Cardiac fibroblast (primary cell): ENCODE results near the gene AIF1.

Source experiments
- DNase-seq, 2 donors: peaks; one replicate each; pipeline versions ENCODE4 v3.0.0 to v3.0.0-alpha.2; 2010; ENCODE audit warnings: low read depth in 2 of 2
- H3K4me3 ChIP-seq, 2 donors: replicated peaks in 1 of 2; 1 replicate in 1 of 2; 2 replicates in 1 of 2; pipeline ENCODE4 v1.5.1; 2011; ENCODE audit warnings: low read depth in 2 of 2, low read length in 2 of 2, mild to moderate bottlenecking in 2 of 2, moderate library complexity in 1 of 2
- TF ChIP-seq, protein P1 (sequence below): IDR thresholded peaks from one replicate; pipeline ENCODE4 v1.5.1; 2011; ENCODE audit warnings: low read depth, mild to moderate bottlenecking, low read length, inconsistent platforms

AIF1 gene

DNA sequence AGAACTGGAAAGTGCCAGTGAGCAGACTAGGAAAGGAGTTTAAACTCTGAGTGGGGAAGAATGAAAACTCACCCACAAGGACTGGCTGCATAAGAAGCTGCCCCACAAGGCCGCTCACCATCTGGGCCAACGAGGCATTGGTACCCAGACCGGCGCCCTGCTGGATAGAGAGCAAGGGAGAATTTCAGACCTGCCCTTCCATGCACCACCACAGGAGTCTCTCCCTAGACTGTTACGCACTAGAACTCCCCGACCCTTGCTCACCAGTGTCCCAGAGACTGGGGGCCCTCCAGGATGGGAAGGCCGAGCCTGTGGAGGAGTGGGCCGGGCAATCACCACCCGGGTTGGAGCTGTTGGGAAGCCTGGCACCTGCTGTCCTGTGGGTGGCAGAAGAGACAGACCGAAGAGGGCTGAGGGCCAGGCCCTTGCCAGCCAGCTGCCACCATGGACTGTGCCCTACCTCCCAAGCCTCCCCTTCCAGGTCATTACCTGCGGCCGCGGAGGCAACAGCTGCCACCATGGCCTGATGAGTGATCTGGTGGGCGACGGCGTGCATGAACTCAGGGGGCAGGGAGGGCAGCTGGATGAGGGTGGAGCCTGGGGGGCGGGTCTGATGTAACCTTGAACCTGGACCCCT is 28.9 kb downstream of the AIF1 start:
- DNase-seq = no peak
- TF ChIP-seq, protein P1, sequence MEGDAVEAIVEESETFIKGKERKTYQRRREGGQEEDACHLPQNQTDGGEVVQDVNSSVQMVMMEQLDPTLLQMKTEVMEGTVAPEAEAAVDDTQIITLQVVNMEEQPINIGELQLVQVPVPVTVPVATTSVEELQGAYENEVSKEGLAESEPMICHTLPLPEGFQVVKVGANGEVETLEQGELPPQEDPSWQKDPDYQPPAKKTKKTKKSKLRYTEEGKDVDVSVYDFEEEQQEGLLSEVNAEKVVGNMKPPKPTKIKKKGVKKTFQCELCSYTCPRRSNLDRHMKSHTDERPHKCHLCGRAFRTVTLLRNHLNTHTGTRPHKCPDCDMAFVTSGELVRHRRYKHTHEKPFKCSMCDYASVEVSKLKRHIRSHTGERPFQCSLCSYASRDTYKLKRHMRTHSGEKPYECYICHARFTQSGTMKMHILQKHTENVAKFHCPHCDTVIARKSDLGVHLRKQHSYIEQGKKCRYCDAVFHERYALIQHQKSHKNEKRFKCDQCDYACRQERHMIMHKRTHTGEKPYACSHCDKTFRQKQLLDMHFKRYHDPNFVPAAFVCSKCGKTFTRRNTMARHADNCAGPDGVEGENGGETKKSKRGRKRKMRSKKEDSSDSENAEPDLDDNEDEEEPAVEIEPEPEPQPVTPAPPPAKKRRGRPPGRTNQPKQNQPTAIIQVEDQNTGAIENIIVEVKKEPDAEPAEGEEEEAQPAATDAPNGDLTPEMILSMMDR = no peak
- no peak overlapping the region for H3K4me3 ChIP-seq

DNA sequence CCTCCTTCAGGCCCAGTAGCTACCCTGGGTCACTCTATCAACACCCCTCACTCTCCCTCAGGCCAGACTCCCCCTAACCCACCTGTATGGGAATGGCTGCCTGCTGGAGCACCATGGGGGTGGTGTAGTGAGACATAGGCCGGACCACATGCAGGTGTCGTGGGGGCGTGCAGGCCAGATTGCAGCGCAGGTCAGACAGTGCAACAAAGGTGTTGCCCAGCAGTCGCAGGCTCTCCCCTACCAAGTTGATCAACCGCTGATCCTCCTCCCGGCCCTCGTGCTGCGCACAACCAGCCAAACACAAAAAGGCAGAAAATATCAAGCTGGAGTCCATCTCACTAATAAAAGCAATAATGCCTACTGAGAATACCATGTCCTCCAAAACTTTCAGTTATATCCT is 30.3 kb downstream of the AIF1 start:
- DNase-seq = no peak
- TF ChIP-seq, protein P1 = no peak
- H3K4me3 ChIP-seq = no peak overlapping the region

DNA sequence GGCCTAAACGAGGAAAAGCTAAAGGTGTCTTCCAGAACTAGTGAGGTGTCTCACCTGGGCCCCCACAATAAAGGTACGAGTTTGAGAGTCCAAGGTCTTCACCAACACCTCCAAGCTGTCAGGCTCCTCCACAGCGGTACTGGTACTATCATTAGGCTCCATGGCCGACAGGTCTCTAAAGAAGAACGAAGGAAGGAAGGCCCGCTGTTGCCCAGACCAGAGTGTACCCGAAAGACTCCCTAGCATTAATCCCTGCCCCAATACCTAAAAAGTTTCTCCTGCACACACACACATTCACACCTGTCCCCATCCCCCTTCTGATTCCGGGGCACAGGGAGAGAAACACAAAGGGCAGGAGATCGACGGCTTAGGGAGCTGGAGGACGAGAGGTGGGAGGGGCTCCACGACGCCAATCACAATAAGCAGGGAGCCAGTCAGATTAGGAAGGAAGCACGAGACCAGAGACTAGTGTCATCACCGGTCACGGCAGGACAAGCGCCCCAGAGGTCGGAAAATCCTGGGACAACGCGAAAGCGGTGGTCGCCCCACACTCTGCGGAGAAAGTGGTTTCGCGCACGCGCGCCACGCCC is 36.7 kb downstream of the AIF1 start:
- peak; percentile 76 to 84 for DNase-seq
- peak overlapping the region; percentile 83 to 93 for H3K4me3 ChIP-seq
- TF ChIP-seq, protein P1 = no peak

DNA sequence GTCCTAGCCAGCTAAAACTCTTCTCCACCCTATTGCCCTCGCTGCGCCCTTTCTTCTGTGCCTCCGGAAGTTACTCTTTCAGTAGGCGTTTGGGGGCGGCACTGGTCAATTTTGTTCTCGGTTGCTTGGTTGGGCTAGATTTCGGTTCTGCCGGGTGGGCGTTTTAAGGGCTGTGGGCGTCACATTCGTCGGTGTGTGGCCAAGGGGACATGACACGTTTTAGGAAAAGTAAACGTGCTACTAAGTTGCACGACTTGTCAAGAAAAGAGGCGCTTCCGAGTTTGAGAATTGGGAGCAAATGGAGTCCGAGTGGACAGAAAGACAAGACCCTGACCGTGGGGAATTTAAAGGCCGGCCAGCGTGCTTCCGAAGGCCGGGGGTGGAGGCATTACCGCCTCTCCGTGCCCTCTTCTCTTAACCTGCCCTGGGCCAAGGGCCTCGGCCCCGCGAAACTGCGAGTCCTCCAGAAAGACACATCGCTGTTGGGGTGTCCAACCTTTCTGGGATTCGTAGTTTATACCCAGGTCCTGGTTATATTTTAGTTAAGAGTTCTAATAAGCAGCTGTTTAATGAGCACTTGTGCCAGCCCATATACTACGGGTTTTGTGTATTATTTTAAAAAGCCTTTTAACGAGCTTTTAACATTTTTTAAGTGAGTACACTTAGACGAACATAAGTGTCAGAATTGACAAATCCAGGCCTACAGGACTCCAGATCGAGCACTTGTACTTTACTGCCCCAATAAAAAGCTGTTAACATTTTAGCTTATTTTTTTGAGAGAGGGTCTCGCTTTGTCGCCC is 38.1 kb downstream of the AIF1 start:
- peak in 1 of 2 donors; percentile 94 for DNase-seq
- TF ChIP-seq, protein P1 = no peak
- peak overlapping the region; percentile 83 to 93 for H3K4me3 ChIP-seq

DNA sequence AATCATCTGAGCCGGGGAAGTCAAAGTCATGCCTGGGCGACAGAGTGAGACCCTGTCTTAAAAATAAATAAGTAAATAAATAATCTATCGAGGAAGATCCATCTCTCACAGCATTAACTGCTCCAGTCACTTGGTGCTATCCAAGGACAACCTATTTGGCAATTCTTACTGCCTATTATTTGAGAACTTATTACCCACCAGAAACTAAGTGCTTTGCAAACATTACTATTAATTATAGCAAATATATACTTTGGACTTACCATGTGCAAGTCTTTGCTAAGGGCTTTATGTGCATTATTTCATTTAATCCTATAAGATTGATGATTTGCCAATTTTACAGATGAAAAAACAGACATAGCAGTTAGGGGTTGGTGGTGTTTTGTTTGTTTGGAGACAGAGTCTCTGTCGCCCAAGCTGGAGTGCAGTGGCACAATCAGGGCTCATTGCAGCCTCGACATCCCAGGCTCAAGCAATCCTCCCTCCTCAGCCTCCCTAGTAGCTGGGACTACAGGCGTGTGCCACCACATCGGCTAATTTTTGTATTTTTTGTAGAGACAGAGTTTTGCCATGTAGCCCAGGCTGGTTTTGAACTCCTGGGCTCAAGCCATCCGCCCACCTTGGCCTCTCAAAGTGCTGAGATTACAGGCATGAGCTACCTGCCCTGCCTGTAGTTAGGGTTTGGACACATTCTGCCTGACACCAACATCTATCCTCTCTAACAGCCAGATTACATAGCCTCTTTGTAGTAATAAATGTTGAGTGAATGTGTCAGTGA is 39.7 kb downstream of the AIF1 start:
- TF ChIP-seq, protein P1 = no peak
- DNase-seq = no peak

DNA sequence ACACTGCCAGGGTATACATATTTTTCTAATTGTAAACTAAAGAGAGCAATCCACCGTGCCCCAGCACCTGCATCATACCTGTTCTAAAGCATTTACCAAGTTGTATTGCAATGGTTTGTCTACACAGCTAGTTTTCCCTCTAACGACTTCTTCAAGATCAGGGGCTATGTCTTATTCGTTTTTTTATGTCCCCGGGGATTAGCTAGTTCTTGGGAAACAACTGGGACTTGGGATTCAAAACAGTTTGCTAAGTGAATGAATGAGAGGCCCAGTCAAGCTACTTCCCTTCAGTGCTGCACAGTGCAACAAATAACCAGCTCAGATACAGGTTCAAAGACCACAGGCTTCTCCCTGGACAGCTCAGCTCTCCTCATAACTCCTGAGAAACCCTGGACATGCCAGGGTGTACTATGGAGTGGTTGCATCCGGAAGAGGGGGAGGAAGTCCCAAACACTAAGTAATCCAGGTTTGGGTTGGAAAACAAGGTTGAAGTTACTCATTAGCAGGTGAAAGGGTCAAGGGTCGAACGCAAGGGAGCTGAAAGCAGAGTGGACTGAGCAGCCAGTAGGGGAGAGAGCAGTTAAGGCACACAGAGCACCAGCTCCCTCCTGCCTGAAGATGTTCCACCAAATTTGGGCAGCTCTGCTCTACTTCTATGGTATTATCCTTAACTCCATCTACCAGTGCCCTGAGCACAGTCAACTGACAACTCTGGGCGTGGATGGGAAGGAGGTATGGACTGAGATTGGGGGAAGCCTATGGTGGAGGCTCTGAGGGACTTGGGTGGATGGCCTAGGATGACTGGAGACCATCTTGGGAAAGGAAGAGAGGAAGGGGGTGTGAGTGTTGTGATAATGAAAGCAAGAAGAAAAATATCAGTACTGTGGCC is 40.6 kb downstream of the AIF1 start, which contains the start of gene APOM:
Gene APOM, plus strand, starts transcription at position 546 of the 889 bp plus-strand sequence. Its CDS starts 73 bp downstream, at position 619.
- DNase-seq = no peak
- no peak within 1 kb of the TSS for H3K4me3 ChIP-seq
- TF ChIP-seq, protein P1 = no peak

More for the DNA sequence above, 39.7 kb downstream of the AIF1 start:
- H3K4me3 ChIP-seq = no peak overlapping the region
